ENCODE measurements around the gene CLDN20. TPM values are rescaled to one million over a fixed set of nuclear protein-coding genes. Genes with fewer than 3 reads are reported as not detected.
"Not testable (repeated sequence)": the region's sequence is repeated elsewhere in the genome, so short reads cannot be mapped to it uniquely, and the experiment has no call there.

Gene CLDN20
- total RNA-seq, 3 donors from 2014 or later = not detected

DNA sequence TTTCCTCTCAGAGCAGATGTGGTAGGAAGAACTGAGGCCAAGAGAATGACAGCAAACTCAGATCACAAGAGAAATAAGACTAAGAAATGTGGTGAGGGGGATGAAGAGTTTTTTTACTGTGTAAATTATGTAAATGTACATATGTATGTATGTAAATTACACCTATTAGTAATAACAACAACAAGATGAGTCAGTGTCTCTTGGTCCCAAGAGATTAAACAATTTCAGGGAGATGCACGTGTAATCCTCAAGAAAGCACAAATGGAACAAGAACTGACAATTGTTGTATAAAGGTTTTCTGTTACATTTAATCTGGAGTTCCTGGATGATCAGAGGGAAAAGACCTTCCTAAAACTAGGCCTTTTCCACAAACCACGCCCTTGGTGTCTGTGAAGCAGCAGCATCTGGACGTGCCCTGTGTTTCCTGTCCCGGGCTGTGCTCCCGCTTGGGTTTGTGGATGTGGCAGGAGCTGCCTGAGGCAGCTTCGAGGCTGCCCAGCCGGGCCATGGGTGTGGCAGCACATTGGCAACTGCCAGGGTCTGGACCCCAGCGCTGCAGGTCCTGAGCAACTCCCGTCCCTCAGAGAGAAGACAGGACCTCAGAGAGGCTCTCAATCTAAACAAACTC is 994 bp downstream of the CLDN20 start:
- intact Hi-C loops (cut with DNase I, micrococcal nuclease) = no loop called here
- no peak for ATAC-seq
- no peak overlapping the region for H3K4me3 ChIP-seq

DNA sequence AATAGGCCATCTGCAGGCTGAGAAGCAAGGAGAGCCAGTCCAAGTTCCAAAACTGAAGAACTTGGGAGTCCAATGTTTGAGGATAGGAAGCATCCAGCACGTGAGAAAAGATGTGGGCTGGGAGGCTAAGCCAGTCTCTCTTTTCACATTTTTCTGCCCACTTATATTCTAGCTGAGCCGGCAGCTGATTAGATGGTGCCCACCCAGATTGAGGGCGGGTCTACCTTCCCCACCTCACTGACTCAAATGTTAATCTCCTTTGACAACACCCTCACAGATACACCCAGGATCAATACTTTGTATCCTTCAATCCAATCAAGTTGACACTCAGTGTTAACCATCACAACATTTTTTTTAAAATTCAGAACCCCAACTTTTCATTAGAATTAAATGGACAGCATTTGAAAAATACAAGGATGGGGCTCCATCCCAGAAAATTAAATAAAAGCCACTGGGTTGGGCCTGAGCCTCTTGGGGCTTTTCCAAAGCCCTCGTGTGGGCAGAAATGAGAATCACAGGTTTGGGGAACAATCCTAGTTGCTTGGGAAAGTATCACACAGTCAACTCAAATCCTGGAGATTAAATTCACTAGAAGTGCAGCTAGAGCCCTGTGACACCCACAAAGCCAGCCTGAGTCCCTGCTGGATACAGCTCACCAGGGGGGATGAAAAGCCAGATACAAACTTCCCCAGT is 2.2 kb downstream of the CLDN20 start:
- Histone ChIP-seq H3K4me3 (no peak overlapping the region), H3K4me1 (ENCODE audit: low read depth) (no peaks in the 10 kb centered on the region), H3K36me3 (ENCODE audit: low read depth) (no peaks in the 10 kb centered on the region), H3K9me3 (no peaks in the 10 kb centered on the region)
- no peak for DNase-seq
- TF ChIP-seq, protein P1, sequence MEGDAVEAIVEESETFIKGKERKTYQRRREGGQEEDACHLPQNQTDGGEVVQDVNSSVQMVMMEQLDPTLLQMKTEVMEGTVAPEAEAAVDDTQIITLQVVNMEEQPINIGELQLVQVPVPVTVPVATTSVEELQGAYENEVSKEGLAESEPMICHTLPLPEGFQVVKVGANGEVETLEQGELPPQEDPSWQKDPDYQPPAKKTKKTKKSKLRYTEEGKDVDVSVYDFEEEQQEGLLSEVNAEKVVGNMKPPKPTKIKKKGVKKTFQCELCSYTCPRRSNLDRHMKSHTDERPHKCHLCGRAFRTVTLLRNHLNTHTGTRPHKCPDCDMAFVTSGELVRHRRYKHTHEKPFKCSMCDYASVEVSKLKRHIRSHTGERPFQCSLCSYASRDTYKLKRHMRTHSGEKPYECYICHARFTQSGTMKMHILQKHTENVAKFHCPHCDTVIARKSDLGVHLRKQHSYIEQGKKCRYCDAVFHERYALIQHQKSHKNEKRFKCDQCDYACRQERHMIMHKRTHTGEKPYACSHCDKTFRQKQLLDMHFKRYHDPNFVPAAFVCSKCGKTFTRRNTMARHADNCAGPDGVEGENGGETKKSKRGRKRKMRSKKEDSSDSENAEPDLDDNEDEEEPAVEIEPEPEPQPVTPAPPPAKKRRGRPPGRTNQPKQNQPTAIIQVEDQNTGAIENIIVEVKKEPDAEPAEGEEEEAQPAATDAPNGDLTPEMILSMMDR (IDR thresholded peaks at IDR 0.05) = no peak
- no peak for ATAC-seq
- intact Hi-C loops (cut with DNase I, micrococcal nuclease) = no loop called here

More for the DNA sequence above, 994 bp downstream of the CLDN20 start:
- Histone ChIP-seq H3K9me3 (no peaks in the 10 kb centered on the region), H3K36me3 (ENCODE audit: low read depth) (no peaks in the 10 kb centered on the region), H3K4me1 (ENCODE audit: low read depth) (no peaks in the 10 kb centered on the region)
- no peak for DNase-seq
- TF ChIP-seq, protein P1 (IDR thresholded peaks at IDR 0.05) = no peak

DNA sequence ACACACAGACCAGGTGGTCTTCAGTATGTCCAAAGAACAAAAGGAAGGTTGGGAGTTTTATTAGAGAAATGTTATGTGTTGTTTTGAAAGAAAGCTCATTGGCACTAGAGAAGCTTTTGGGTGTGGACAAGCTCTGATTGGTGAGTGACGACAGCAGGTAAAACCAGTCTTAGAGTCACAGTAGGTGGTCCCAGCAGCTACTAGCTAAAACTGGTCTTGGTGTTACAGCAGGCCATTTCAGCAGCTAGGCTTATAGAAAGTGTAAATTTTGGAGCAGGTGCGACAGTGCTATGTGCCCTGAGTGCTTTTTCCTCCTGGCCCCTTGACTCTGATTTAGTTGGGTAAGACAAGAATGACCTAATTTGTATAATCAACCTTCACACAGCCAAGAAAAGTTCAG is 3.6 kb downstream of the CLDN20 start:
- Histone ChIP-seq H3K4me1 (ENCODE audit: low read depth) (no peaks in the 10 kb centered on the region), H3K4me3 (no peak overlapping the region), H3K9me3 (no peaks in the 10 kb centered on the region), H3K36me3 (ENCODE audit: low read depth) (no peaks in the 10 kb centered on the region)
- intact Hi-C loops (cut with DNase I, micrococcal nuclease) = no loop called here
- no peak for DNase-seq
- TF ChIP-seq, protein P1 (IDR thresholded peaks at IDR 0.05) = no peak
- no peak for ATAC-seq

DNA sequence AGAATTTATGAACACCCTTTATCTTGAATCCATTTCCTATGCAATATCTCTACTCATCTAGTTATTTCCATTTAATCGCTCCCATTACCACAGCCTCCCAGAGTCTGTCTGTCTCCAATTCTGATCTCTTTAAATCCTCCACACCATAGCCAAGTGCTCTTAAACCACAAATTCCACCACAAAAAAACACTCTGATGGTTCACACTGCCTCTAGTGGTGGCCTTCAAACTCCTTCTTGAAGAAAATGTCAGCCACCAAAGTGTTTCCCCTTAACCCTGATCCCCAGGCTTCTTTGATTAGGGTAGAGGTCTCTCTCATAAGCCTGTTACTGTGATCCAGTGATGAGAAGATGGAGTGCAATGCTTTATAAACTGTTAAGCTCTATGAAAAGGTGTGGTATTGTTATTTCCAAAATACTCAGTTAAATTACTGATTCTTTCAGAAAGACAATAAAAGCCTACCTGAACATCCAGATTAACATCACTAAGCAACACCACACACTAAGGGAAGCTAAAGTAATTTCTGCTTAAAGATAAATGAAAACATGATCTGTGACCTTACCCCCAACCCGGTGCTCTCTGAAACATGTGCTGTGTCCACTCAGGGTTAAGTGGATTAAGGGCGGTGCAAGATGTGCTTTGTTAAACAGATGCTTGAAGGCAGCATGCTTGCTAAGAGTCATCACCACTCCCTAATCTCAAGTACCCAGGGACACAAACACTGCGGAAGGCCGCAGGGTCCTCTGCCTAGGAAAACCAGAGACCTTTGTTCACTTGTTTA is 4.5 kb downstream of the CLDN20 start:
- H3K4me1 ChIP-seq (ENCODE audit: low read depth); DNase-seq; H3K9me3 ChIP-seq; H3K36me3 ChIP-seq (ENCODE audit: low read depth); intact Hi-C loops (cut with DNase I, micrococcal nuclease); H3K4me3 ChIP-seq: not testable (repeated sequence)
- peak; percentile 36 for ATAC-seq

DNA sequence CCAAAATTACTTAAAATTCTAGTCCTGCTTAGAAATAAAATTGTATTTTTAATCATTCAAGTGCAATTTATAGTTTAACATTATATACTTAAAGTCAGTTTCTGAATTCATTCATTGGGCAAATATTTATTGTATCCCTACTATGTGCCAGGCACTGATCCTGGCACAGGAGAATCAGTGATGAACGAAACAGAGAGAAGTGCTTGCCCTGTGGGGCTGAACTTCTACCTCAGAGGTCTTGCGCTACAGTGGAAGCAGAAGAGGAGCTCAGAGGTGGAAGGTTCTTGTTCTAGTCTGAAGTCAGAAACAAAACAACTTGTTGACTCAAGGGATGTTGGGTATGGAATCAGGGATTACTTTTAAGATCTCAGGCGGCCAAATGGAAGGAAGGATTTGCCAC is 6.0 kb downstream of the CLDN20 start:
- H3K36me3 ChIP-seq (ENCODE audit: low read depth) = no peaks in the 10 kb centered on the region
- ATAC-seq (no peak), DNase-seq (no peak)
- H3K4me3 ChIP-seq = no peak overlapping the region
- intact Hi-C loops (cut with DNase I, micrococcal nuclease) = no loop called here
- H3K4me1 ChIP-seq (ENCODE audit: low read depth) = no peaks in the 10 kb centered on the region
- H3K9me3 ChIP-seq = no peaks in the 10 kb centered on the region
- TF ChIP-seq, protein P1 (IDR thresholded peaks at IDR 0.05) = no peak

DNA sequence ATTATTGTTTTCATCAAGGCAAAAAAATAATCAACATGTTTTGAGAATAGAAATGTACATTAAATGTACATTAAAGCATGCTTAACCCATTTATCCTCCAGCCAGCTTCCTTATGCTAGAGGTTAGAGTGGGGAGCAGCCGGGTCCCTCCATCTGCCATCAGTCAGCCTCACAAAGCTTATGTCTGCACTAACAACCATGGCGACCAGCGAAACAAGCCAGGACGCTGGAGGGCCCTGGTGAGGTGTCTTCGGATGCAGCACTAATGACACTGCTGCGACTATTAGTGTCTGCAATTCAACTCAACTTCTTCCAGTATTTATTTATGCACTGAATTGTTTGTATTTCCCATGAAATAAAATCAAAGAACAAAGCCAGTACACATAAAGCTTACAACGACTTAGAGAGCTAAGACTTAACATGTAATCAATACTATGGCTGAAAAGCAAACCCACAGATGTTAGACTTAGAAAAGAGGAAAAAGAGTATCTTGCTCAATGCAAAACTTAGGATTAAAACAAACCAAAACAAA is 6.8 kb downstream of the CLDN20 start:
- intact Hi-C loops (cut with DNase I, micrococcal nuclease) = no loop called here
- Histone ChIP-seq H3K36me3 (ENCODE audit: low read depth) (no peaks in the 10 kb centered on the region), H3K9me3 (no peaks in the 10 kb centered on the region), H3K4me3 (no peak overlapping the region), H3K4me1 (ENCODE audit: low read depth) (no peaks in the 10 kb centered on the region)
- no peak for ATAC-seq
- TF ChIP-seq, protein P1 (IDR thresholded peaks at IDR 0.05) = no peak
- DNase-seq = no peak

Measured in mucosa of descending colon (tissue), 3 donors.